Kidney epithelial cell (primary cell): ENCODE data around the gene PRDM11. TPM values are rescaled to one million over a fixed set of nuclear protein-coding genes. Genes with fewer than 3 reads are reported as not detected.

Experiments used
- DNase-seq: peaks from one replicate; pipeline ENCODE4 v3.0.0-alpha.2; 2010; ENCODE audit warnings: low read depth
- H3K27me3 ChIP-seq: 2 replicates; pipeline ENCODE4 v1.6.0; 2011; ENCODE audit warnings: low read length; ENCODE audit not compliant: control insufficient read depth, insufficient read depth
- H3K36me3 ChIP-seq: 2 replicates; pipeline ENCODE4 v1.5.1; 2011; ENCODE audit warnings: low read length; ENCODE audit not compliant: control insufficient read depth, insufficient read depth
- H3K4me3 ChIP-seq: 2 replicates; pipeline ENCODE4 v1.5.1; 2011; ENCODE audit warnings: low read depth, mild to moderate bottlenecking, control low read depth, low read length
- CTCF ChIP-seq: IDR thresholded peaks from 2 replicates; pipeline ENCODE4 v1.5.1; 2011; ENCODE audit warnings: mild to moderate bottlenecking, moderate library complexity, low read length, control low read depth, inconsistent platforms; ENCODE audit not compliant: insufficient read depth, poor library complexity, severe bottlenecking
- total RNA-seq: library from RNA; depleted of rRNA; stranded (reverse); fragments of >200 nt; gene quantifications from 2 replicates; pipeline ENCODE4 v1.2.3, GENCODE V29; 2015

PRDM11 gene
- total RNA-seq, 1 donor from 2014 or later, result 6.6 TPM

- H3K36me3 ChIP-seq, result no peaks in the 10 kb centered on the region
- no peak overlapping the region for H3K4me3 ChIP-seq
- peaks cover 11% of the 10 kb centered on the region for H3K27me3 ChIP-seq
- no peak for TF ChIP-seq CTCF
- no peak for DNase-seq
Measured at GRCh38 chr11:45149483-45150056, 3.1 kb downstream of the PRDM11 start.

GRCh38 chr11:45150301-45150700, 3.9 kb downstream of the PRDM11 start:
- Histone ChIP-seq H3K27me3 (peaks cover 6% of the 10 kb centered on the region), H3K4me3 (no peak overlapping the region), H3K36me3 (no peaks in the 10 kb centered on the region)
- no peak for TF ChIP-seq CTCF
- no peak for DNase-seq

- Histone ChIP-seq H3K4me3 (no peak overlapping the region), H3K36me3 (no peaks in the 10 kb centered on the region), H3K27me3 (no peaks in the 10 kb centered on the region)
- DNase-seq, result no peak
- no peak for TF ChIP-seq CTCF
Measured at GRCh38 chr11:45150943-45151342, 4.5 kb downstream of the PRDM11 start.

GRCh38 chr11:45151362-45151982, 5.0 kb downstream of the PRDM11 start:
- no peaks in the 10 kb centered on the region for H3K36me3 ChIP-seq
- no peak for TF ChIP-seq CTCF
- no peaks in the 10 kb centered on the region for H3K27me3 ChIP-seq
- DNase-seq, result no peak
- H3K4me3 ChIP-seq, result no peak overlapping the region

- Histone ChIP-seq H3K27me3 (no peaks in the 10 kb centered on the region), H3K4me3 (no peak overlapping the region), H3K36me3 (no peaks in the 10 kb centered on the region)
- no peak for TF ChIP-seq CTCF
- DNase-seq, result no peak
Measured at GRCh38 chr11:45152740-45153595, 6.5 kb downstream of the PRDM11 start.
